COLO668 (cell line): ENCODE measurements around the gene CDK12.
A peak's percentile ranks its signal among the peaks of the same experiment; 100 is the strongest.
"Not testable (repeated sequence)": the region's sequence is repeated elsewhere in the genome, so short reads cannot be mapped to it uniquely, and the experiment has no call there.

Source experiments
- DNase-seq: peaks from one replicate; lab custom pipeline; 2025; ENCODE audit not compliant: unreplicated experiment; lab: John Stamatoyannopoulos, UW

Gene CDK12

GRCh38 chr17:39496921-39497320, 35.6 kb downstream of the CDK12 start:
- DNase-seq = not testable (repeated sequence)

GRCh38 chr17:39507511-39507910, 46.2 kb downstream of the CDK12 start:
- DNase-seq = no peak

DNA sequence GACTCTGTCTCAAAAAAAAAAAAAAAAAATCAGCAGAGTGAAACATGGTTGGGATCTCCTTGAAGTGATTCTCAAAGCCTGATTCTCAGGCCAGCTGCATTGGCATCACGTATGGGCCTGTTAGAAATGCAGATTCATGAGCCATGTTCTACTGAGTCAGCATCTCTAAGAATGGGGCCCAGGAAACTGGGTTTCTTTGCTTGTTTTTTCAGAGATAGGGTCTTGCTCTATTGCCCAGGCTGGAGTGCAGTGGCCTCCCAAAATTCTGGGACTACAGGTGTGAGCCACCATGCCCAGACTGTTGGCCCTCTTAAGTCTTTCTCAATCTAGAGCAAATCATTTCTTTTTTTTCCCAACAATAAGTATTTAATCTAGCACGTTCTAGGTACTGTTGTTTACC, 47.7 kb downstream of the CDK12 start:
- no peak for DNase-seq

- DNase-seq = no peak
Measured at GRCh38 chr17:39513309-39513708, 52.0 kb downstream of the CDK12 start.

DNA sequence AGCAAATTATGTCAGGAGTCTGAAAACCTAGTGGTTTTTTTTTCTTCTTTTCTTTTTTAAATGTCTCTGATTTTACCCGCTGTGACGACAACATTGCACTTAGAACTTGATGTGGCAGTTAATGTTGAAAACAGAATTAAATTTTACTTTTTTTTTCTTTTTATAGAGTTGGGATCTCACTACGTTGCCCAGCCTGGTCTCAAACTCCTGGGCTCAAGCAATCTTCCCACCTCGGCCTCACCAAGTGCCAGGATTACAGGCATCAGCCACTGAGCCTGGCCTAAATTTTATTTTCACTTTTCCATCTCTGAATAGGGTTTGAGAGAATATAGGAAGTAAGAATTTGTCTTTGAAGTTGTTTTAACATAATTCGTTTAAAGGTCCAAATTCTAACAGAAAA, 52.6 kb downstream of the CDK12 start:
- no peak for DNase-seq

- DNase-seq = no peak
Measured at GRCh38 chr17:39517224-39517623, 55.9 kb downstream of the CDK12 start.

DNA sequence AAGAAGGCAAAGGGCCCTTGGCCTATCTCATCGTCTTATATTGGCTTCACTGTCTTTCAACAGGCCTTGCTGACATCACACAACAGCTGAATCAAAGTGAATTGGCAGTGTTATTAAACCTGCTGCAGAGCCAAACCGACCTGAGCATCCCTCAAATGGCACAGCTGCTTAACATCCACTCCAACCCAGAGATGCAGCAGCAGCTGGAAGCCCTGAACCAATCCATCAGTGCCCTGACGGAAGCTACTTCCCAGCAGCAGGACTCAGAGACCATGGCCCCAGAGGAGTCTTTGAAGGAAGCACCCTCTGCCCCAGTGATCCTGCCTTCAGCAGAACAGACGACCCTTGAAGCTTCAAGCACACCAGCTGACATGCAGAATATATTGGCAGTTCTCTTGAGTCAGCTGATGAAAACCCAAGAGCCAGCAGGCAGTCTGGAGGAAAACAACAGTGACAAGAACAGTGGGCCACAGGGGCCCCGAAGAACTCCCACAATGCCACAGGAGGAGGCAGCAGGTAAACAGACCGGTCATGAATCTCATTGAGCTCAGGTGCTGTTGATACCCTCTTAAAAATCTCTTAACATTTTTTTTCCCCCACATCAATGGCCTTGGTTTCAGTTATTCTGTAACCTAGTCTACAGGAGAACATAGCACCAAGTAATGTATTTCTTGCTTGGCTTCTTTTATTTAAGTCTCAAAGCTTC, 64.7 kb downstream of the CDK12 start:
- no peak for DNase-seq

DNA sequence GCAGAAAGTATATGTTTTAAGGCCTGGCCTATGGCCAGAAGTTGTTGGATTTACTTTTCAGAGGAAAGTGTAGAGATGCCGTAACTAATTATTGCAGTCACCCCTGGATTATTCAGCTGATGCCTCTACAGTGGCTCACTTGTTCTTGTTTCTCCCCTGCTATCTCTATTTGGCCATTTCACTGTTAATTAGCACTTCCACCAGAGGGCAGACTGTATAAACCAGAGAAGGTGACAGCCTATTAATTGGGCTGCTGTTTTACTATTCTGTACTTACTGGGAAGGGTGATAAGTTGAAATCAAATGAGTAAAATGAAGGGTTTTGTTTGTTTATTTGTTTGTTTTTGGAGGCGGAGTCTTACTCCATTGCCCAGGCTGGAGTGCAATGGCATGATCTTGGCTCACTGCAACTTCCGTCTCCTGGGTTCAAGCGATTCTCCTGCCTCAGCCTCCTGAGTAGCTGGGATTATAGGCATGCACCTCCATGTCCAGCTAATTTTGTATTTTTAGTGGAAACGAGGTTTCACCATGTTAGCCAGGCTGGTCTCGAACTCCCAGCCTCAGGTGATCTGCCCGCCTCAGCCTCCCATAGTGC, 66.0 kb downstream of the CDK12 start:
- peak; percentile 0 for DNase-seq

DNA sequence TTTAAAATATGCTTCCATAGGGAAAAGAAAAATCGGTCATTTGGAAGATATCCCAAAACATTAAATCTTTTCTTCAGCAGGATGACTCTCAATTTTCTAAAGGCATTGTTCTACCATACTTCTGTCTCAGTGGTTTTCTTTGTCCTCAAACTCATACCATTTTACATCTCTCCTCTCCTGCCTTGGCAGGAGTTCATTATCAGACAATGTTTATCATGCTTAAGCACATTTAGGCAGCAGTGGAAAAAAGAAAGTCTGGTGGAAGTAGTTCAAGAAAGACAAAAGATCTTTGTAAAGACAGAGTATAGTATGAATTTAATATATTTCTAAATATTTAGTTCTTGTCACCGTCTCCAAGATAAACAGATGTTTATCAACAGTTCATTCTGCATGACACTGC, 68.2 kb downstream of the CDK12 start:
- DNase-seq = no peak

DNA sequence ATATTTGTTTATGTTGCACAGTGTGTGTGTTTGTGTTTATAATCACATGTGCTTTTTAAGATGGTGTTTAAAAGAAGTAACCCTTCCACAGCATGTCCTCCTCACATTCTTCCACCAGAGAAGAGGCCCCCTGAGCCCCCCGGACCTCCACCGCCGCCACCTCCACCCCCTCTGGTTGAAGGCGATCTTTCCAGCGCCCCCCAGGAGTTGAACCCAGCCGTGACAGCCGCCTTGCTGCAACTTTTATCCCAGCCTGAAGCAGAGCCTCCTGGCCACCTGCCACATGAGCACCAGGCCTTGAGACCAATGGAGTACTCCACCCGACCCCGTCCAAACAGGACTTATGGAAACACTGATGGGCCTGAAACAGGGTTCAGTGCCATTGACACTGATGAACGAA, 69.2 kb downstream of the CDK12 start:
- DNase-seq = no peak

GRCh38 chr17:39531252-39531651, 70.0 kb downstream of the CDK12 start:
- no peak for DNase-seq

DNA sequence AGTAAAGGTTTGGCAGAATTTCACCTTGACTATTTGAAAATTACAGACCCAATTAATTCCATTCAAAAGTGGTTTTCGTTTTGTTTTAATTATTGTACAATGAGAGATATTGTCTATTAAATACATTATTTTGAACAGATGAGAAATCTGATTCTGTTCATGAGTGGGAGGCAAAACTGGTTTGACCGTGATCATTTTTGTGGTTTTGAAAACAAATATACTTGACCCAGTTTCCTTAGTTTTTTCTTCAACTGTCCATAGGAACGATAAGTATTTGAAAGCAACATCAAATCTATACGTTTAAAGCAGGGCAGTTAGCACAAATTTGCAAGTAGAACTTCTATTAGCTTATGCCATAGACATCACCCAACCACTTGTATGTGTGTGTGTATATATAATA, 72.6 kb downstream of the CDK12 start:
- no peak for DNase-seq

DNA sequence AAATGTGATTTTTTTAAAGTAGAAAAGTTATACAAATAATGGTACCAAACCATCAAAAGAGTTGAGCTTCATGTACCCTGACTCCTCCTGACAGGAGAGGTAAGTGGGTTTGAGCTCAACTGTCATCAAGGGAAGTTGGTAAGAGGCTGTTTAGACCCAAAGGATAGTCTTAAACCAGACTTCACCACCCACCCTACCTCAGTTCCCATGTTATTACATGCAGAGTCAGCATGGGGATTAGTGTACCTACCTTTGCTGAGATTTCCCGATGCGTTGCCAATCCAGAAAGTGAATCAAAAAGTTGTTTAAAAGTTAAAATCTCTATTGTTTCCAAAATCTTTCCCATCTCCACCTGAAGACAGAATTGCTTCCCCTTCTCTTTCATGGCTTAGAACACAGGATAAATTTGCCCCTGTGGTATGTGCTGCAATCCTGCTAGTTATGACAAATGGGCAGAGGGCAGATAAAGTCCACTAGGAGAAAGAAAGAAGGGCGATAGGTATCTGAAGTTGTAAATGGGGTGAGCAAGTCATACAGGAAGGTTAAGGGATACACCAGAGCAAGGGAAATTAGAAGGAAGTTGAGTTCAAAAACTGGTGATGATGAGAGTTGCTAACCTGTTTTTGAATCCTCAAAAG, 73.6 kb downstream of the CDK12 start:
- DNase-seq = no peak

- DNase-seq = no peak
Measured at GRCh38 chr17:39536468-39536867, 75.2 kb downstream of the CDK12 start.

DNA sequence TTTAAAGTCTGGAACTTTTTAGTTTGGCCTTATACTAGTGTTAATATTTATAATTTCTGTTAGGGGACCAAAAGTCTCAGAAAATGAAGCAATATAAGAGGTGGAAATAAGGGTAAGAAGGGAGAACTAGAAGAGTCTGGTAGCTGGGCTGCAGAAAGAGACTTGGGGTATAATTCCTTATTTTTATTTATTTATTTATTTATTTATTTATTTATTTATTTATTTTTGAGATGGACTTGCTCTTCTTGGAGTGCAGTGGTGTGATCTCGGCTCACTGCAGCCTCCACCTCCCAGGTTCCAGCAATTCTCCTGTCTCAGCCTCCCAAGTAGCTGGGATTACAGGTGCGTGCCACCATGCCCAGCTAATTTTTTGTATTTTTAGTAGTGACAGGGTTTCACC, 76.1 kb downstream of the CDK12 start:
- not testable (repeated sequence) for DNase-seq

GRCh38 chr17:39538866-39539265, 77.6 kb downstream of the CDK12 start:
- no peak for DNase-seq

DNA sequence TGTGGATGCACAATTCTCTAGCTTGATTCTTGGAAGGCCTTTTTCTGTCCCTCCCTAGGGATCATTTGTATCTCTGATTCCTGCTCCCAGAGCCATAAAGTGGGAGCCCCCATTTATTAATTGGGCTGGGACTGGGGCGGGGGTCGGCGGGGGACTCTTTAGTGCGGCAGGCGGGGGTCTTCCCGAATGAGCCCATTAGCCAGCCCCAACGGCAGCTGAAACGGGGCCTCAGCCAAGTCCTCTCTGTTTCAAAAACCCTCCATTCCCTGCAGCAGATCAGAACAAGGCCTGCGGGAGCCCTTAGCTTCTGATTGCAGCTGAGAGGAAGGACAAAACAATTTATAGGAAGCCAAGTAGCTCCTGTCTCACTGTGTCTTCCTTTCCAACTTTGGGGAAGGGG, 79.3 kb downstream of the CDK12 start:
- DNase-seq = no peak

GRCh38 chr17:39541652-39542051, 80.4 kb downstream of the CDK12 start:
- no peak for DNase-seq

- no peak for DNase-seq
Measured at GRCh38 chr17:39543176-39543575, 81.9 kb downstream of the CDK12 start.

- DNase-seq = no peak
Measured at GRCh38 chr17:39543664-39544063, 82.4 kb downstream of the CDK12 start.

DNA sequence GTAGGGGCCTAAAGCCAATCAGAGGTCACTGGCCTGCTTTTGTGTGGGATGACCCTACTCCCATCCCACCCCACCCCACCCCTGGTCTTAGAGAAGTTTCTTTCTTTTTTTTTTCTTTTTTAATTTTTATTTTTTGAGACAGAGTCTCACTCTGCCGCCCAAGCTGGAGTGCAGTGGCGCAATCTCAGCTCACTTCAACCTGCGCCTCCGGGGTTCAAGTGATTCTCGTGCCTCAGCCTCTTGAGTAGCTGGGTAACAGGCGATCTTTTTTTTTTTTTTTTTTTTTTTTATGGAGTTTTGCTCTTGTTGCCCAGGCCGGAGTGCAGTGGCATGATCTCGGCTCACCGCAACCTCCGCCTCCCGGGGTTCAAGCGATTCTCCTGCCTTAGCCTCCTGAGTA, 83.1 kb downstream of the CDK12 start:
- DNase-seq = not testable (repeated sequence)

- peak; percentile 37 for DNase-seq
Measured at GRCh38 chr17:39547713-39548478, 86.6 kb downstream of the CDK12 start.
